Smooth muscle cell of the brain vasculature (primary cell): ENCODE results near the gene DDIT4.
"Not testable (repeated sequence)": the region's sequence is repeated elsewhere in the genome, so short reads cannot be mapped to it uniquely, and the experiment has no call there.

Experiments used
- DNase-seq: peaks from one replicate; pipeline ENCODE4 v3.0.0-alpha.2; 2012; ENCODE audit warnings: low read depth, low spot score

Gene DDIT4

GRCh38 chr10:72267819-72268399 is 5.8 kb upstream of the DDIT4 start:
- no peak for DNase-seq

- DNase-seq, result not testable (repeated sequence)
These were observed 5.1 kb upstream of the DDIT4 start for GRCh38 chr10:72268475-72269200.

GRCh38 chr10:72270607-72271281 is 3.0 kb upstream of the DDIT4 start:
- no peak for DNase-seq

GRCh38 chr10:72272689-72273409 is 875 bp upstream of the DDIT4 start:
- no peak for DNase-seq

GRCh38 chr10:72274213-72274729 is 547 bp downstream of the DDIT4 start:
- DNase-seq, result no peak

- DNase-seq, result no peak
These were observed 1.1 kb downstream of the DDIT4 start for GRCh38 chr10:72274730-72275350.

- no peak for DNase-seq
These were observed 1.8 kb downstream of the DDIT4 start for GRCh38 chr10:72275351-72276012.

GRCh38 chr10:72276013-72276387 is 2.3 kb downstream of the DDIT4 start:
- no peak for DNase-seq

GRCh38 chr10:72276421-72277339 is 3.0 kb downstream of the DDIT4 start:
- no peak for DNase-seq

- DNase-seq, result no peak
These were observed 3.7 kb downstream of the DDIT4 start for GRCh38 chr10:72277340-72277995.

- DNase-seq, result no peak
These were observed 4.4 kb downstream of the DDIT4 start for GRCh38 chr10:72277996-72278667.

- DNase-seq, result no peak
These were observed 5.1 kb downstream of the DDIT4 start for GRCh38 chr10:72278668-72279393.

- DNase-seq, result not testable (repeated sequence)
These were observed 5.9 kb downstream of the DDIT4 start for GRCh38 chr10:72279587-72279986.

- no peak for DNase-seq
These were observed 9.4 kb downstream of the DDIT4 start for GRCh38 chr10:72283131-72283530.

- DNase-seq, result no peak
These were observed 12.3 kb downstream of the DDIT4 start for GRCh38 chr10:72285972-72286521.

- DNase-seq, result no peak
These were observed 17.4 kb downstream of the DDIT4 start for GRCh38 chr10:72291019-72291532.

GRCh38 chr10:72292223-72292691 is 18.5 kb downstream of the DDIT4 start:
- no peak for DNase-seq
